HG02970 (cell line): ENCODE measurements around the gene HCFC1R1.

Source experiments
- ATAC-seq: cut with Tn5 transposase; IDR thresholded peaks from one replicate; pipeline ENCODE4 v1.9.1; 2021; ENCODE audit warnings: mild to moderate bottlenecking, moderate library complexity, moderate number of reproducible peaks; ENCODE audit not compliant: unreplicated experiment, low FRiP score

The HCFC1R1 gene

DNA sequence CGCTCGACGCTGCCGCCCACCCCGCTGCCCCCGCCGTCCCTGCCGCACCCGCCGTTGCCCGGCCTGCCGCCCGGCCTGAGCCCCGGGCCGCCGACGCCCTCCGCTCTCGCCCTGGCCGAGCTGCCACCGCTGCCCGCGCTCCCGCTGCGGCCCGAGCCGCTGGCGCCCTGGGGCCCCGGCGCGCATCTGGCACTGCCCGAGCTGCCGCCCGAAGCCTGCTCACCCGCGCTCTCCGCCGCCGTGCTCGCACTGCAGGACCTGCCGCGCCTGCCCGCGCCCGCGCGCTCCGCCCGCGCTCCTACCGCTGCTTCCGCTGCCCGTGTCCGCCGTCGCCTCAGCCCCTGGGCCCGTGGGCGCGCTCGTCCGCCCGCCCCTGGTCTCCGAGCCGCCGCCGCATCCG lies 19.4 kb downstream of the HCFC1R1 start:
- ATAC-seq = no peak

DNA sequence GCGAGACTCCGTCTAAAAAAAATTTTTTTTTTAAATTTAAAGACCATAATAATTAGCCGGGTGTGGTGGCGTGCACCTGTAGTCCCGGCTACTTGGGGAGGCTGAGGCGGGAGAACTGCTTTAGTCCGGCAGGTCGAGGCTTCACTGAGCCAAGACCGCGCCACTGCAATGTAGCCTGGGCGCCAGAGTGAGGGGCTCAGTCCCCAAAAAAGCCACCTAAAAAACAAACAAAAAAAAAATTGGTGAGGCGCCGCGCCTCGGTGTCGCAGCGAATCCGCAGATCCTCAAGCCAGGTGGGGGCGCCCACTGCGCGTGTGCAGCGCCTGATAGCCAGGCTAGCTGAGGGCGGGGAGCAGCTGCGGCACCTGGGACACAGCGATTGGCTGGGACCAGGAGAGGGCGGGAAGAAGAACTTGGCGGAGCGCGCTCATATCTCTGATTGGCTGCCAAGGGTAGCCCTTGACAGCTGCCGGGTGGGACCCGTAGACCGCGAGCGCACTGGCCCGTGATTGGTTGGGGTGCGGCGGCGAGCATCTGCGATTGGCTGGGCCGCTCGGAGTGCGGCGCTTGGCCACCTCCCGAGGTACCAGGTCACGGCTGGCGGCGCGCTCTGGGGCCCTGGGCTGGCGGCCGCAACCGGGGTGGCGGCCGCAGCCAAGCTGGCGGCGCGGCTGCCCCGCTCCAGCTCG lies 20.0 kb downstream of the HCFC1R1 start:
- ATAC-seq = peak; percentile 94

- ATAC-seq = no peak
Observed at GRCh38 chr16:3001316-3001715, 22.4 kb downstream of the HCFC1R1 start.

GRCh38 chr16:3000540-3000939 lies 23.2 kb downstream of the HCFC1R1 start:
- no peak for ATAC-seq

- no peak for ATAC-seq
Observed at GRCh38 chr16:2999929-3000328, 23.8 kb downstream of the HCFC1R1 start.

- ATAC-seq = no peak
Observed at GRCh38 chr16:2996298-2996697, 27.4 kb downstream of the HCFC1R1 start.

GRCh38 chr16:2992383-2993081 lies 31.2 kb downstream of the HCFC1R1 start:
- no peak for ATAC-seq

- no peak for ATAC-seq
Observed at GRCh38 chr16:2991566-2992261, 32.0 kb downstream of the HCFC1R1 start.

DNA sequence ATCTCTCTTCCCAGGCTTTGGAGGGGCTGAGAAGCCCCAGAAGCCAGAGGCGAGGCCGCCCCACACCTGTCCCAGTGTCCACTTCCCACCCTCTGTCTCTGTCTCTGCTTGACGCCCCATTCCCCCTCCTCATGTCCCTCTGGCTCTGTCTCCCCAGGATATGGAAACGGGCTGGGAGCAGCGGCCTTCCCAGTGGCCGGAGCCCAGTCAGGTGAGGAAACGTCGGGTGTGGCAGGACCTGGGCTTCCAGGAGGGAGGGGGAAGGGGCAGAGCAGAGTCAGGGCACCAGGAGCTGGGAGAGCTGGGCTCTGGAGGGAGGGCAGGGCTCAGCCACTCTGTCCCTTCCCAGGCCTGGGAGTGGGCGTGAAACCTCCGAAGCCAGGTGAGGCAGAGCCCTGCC lies 32.9 kb downstream of the HCFC1R1 start:
- ATAC-seq = no peak

DNA sequence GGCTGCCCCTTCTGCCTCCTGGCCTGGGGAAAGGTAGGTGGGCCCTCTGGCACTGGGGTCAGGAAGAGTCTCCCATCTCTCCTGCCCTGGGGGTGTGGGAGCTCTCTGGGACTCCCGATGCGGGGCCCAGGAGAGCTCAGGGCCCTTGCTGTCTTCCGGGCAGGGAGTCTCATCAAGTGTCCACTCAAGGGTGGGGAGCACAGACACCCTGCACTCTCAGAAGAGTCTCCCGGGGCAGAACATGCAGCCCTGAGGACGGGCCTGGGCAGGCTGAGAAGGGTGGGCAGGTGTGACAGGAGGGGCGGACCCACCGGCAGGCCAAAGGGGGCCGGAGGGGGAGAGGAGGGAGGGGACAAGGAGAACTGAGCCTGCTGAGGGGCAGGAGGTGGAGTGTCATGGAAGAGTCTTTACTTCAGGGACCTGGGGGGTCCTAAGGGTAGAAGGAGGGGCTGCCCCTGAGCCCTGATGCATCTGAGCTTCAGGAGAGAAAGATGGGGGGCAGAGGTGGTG lies 35.1 kb downstream of the HCFC1R1 start:
- ATAC-seq = no peak

GRCh38 chr16:2987833-2988232 lies 35.9 kb downstream of the HCFC1R1 start:
- ATAC-seq = no peak

DNA sequence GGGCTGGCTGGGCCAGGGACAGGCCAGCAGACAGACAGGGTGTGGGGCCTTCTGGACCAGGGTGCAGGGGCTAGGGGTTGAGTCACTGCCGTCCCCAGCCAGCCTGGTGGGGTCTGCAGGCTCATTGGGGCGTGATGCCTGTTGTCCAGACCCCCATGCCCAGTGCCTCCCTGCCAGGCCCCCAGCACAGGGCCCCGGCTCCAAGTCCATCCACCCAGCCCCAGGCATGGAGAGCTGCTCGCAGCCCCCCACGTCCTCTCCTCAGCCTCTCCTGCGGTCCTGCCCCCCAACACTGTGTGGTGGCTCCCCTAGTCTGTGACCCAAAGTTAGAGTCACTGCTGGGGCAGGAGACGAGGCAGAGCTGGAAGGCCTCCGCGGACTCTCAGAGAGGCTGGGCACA lies 36.5 kb downstream of the HCFC1R1 start:
- no peak for ATAC-seq

- no peak for ATAC-seq
Observed at GRCh38 chr16:2986623-2987188, 37.0 kb downstream of the HCFC1R1 start.

DNA sequence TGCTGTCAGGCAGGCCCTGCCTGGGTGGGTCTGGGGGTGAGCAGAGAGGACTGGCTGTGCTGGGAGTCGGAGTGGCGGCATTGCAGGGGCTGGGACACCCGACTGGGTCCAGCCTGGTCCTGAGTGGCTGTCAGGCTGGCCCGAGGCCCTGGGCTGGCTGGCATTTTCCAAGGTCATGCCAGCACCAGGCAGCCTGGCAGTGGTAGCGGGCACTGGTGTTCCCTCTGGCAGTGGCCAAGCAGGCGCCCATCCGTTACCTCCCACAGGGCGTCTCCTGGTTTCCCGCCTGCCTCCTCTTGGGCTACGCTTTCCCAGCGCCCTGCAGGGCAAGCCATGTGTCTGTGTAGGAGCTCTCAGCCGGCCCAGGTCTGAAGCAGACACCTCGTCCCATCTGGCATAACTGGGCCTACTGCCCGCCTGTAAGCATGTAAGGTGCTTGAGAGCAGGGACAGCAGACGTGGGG lies 37.8 kb downstream of the HCFC1R1 start:
- no peak for ATAC-seq

DNA sequence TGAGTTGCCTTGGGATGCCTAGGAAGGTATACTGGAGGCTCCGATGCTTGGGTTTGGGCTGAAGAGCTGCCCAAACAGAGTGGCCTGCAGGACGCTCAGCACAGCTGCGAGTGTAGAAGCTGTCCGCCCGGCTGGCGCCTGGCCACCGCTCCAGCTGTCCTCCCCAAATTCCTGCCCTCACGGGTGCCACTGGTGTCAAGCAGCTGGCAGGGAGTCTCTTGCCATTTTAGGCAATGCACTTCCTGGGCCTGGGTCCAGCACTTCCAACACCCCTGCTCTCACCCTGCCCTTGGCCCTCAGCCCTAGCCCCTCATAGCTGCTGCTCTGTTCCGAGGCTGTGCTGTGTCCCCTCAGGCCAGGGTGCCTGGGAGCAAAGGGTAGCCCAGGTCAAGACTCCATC lies 38.3 kb downstream of the HCFC1R1 start:
- no peak for ATAC-seq

- peak; percentile 41 for ATAC-seq
Observed at GRCh38 chr16:2983706-2984136, 40.0 kb downstream of the HCFC1R1 start.

GRCh38 chr16:2982402-2982801 lies 41.3 kb downstream of the HCFC1R1 start:
- no peak for ATAC-seq

GRCh38 chr16:2981899-2982250 lies 41.9 kb downstream of the HCFC1R1 start:
- ATAC-seq = no peak

- ATAC-seq = no peak
Observed at GRCh38 chr16:2981177-2981898, 42.4 kb downstream of the HCFC1R1 start.
